PC-9 (cell line): Measurements from ENCODE around the gene POMZP3.
"Not testable (repeated sequence)": the region's sequence is repeated elsewhere in the genome, so short reads cannot be mapped to it uniquely, and the experiment has no call there.

Source experiments
- EZH2 ChIP-seq: fragments of 200-600 bp; sonication (generic); IDR thresholded peaks from 2 replicates; pipeline ENCODE4 v1.8.0; 2017; ENCODE audit warnings: antibody characterized with exemption, low read depth
- TF ChIP-seq, protein P1 (sequence below): fragments of 200-600 bp; sonication (generic); conservative IDR thresholded peaks from 2 replicates; pipeline ENCODE4 v1.6.1; 2017; ENCODE audit warnings: mixed run types, antibody characterized with exemption, mild to moderate bottlenecking, moderate library complexity

DNA sequence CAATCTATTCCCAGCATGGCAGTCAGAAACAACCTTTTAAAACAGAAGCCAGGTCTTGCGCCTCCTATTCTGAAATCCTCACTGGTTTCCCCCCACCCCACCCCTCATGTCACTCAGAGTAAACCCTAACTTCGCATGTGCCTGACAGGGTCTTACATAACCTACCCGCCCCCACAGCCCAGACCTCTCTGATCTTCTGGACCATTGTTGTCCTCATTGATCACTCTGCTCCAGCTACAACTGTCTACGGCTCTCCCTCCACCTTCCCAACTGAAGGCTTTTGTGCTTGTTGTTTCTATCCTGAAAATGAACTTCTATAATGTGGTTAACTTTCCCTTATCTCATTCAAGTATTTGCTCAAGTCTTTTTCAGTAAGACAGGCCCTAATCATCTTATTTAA, 66.9 kb downstream of the POMZP3 start:
- TF ChIP-seq, protein P1, sequence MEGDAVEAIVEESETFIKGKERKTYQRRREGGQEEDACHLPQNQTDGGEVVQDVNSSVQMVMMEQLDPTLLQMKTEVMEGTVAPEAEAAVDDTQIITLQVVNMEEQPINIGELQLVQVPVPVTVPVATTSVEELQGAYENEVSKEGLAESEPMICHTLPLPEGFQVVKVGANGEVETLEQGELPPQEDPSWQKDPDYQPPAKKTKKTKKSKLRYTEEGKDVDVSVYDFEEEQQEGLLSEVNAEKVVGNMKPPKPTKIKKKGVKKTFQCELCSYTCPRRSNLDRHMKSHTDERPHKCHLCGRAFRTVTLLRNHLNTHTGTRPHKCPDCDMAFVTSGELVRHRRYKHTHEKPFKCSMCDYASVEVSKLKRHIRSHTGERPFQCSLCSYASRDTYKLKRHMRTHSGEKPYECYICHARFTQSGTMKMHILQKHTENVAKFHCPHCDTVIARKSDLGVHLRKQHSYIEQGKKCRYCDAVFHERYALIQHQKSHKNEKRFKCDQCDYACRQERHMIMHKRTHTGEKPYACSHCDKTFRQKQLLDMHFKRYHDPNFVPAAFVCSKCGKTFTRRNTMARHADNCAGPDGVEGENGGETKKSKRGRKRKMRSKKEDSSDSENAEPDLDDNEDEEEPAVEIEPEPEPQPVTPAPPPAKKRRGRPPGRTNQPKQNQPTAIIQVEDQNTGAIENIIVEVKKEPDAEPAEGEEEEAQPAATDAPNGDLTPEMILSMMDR = not testable (repeated sequence)
- TF ChIP-seq EZH2 = not testable (repeated sequence)
